Hematopoietic multipotent progenitor cell treated with erythropoietin and hydrocortisone succinate and interleukin-3 and kit ligand, for 17 days (in vitro differentiated cells): ENCODE measurements around the gene BMP2K.
"Not testable (repeated sequence)": the region's sequence is repeated elsewhere in the genome, so short reads cannot be mapped to it uniquely, and the experiment has no call there.

Experiments used
- DNase-seq: peaks from one replicate; pipeline ENCODE4 v3.0.0-alpha.2; 2015; ENCODE audit warnings: low spot score

Gene BMP2K

DNA sequence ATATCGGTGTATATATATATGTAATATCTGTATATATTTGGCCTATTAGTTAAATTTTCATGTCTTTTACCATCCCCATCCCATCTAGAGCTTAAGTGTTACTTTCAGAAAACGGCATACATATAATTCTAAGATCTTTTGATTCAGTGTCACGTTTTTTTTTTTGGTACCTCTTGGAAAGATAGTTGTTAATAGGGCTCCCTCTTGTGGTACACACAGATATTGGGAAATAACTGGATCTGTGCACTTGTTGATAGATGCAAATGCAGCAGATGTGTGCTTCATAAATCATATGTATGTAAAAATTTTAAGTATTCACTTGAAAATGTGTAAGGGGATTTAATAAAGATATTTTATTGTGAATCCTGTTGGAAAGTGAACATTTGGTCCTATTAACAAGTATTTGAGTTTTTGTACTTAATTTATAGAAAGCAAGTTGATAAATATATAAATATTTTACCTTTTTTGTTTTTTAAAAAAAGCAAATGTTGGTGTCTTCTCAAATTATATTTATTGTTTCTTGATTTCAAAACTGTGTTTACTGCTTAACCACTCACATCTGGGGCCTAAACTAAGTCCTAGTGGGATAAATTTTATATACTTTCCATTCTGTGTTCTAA lies 88.4 kb downstream of the BMP2K start:
- DNase-seq: peak; percentile 89

GRCh38 chr4:78865451-78865850 lies 89.3 kb downstream of the BMP2K start:
- DNase-seq: no peak

DNA sequence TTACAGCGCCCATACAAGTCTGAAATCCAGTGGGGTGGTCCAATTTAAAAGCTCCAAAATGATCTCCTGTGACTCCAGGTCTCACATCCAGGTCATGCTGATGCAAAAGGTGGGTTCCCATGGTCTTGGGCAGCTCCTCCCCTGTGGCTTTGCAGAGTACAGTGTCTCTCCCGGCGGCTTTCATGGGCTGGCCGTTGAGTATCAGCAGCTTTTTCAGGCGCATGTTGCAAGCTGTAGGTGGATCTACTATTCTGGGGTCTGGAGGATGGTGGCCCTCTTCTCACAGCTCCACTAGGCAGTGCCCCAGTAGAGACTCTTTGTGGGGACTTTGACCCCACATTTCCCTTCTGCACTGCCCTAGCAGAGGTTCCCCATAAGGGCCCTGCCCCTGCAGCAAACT lies 92.6 kb downstream of the BMP2K start:
- DNase-seq: not testable (repeated sequence)

DNA sequence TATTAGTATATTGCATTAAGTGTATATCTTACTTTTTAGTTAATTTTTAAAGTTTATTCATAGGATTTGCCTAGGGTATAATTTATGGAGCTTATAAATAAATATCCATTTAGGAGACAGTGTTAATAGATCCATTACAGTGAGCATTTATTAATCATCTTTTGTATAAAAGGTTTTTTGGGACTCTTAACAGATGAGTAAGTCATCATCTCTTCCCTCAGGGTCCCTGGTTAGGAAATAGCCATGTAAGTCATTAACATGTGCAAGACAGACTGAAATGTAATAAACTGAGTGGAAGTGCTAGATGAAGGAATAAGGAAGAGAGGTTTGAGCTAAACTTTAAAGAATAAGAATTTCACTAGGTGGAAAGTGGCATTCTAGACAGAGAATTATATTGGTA lies 93.9 kb downstream of the BMP2K start:
- no peak for DNase-seq

DNA sequence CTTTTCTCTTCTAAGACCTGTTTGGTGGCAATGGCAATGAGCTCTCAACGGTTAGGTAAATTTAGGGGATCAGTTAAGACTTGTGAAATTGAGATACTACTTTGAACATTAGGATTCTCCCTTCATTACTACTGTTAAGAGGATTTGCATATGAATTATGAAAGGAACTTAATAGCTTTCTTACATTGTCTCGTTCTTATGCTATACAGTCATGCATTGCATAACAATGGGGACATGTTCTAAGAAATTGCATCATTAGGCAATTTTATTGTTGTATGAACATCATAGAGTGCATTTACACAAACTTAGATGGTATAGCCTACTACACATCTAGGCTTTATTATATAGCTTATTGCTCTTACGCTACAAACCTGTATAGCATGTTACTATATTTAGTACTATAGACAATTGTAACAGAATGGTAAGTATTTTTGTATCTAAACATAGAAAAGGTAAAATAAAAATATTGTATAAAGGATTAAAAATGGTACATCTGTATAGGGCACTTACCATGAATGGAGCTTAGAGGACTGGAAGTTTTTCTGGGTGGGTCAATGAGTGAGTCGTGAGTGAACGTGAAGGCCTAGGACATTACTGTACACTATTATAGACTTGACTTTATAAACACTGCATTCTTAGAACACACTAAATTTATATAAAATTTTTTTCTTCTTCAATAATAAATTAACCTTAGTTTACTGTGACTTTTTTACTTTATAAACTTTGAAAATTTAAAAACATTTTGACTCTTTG lies 100.6 kb downstream of the BMP2K start:
- no peak for DNase-seq

GRCh38 chr4:78878031-78878430 lies 101.9 kb downstream of the BMP2K start:
- no peak for DNase-seq

DNA sequence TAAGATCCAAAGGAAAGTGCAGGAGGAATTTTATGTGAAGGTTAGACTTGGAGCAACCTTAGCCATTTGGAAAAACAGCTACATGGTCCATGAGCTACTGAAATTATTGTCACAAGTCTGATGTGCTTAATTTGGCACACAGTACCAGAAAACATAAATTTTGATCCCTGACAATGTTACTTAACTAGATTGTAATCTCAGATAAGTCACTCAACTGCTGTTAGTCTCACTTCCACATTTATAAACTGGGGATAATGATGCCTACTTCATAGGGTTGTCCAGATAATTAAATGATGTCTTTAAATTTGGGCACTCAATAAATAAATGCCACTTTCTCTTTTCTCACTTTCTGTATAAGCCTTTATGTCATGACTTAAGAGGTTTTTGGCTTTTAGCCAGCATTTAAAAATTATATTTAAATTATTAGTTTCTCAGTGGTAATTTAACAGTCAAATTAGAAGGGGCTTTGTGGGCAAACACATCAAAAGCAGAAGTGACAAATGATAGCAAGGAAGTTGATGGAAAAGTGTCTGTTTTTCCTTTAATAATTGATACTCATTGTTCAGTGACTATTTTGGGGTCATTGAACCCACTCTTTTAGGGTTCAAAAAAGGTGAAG lies 104.8 kb downstream of the BMP2K start:
- DNase-seq: no peak

DNA sequence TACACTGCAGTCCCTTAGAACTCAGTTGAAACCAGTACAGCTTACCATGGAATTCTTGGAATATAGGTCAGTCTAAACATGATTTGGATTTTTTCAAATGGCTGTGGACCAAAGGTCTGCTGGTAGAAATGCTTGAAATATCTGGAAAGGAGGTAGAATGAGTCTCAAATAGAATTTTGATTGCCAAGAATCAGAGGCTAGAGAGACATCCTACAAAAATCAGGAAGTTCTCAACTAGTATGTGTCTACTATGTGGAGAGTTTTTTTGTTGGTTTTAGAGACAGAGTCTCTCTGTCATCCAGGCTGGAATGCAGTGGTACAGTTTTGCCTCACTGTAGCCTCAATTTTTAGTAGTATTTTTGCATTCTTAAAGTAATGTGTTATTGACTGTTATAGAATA lies 109.4 kb downstream of the BMP2K start:
- no peak for DNase-seq

GRCh38 chr4:78889955-78890354 lies 113.8 kb downstream of the BMP2K start:
- no peak for DNase-seq

GRCh38 chr4:78899302-78899701 lies 123.2 kb downstream of the BMP2K start:
- DNase-seq: no peak

DNA sequence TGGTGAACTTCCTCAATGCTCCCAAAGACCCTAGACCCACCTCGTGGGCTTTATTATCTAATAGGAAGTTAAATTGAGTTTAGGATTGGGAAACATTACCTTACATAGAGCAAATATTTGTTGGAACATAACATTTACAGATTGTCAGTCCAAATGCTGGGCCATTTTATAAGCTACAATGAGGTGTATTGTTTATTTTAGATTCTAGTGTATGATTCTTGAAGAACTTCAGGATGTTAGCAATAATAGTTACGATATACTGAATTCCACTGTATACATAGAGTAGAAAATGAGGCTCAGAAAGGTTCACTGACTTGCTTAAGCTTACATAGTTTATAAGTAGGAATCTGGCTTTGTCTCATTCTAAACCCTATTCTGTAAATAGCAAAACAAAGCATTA lies 125.7 kb downstream of the BMP2K start:
- DNase-seq: no peak

DNA sequence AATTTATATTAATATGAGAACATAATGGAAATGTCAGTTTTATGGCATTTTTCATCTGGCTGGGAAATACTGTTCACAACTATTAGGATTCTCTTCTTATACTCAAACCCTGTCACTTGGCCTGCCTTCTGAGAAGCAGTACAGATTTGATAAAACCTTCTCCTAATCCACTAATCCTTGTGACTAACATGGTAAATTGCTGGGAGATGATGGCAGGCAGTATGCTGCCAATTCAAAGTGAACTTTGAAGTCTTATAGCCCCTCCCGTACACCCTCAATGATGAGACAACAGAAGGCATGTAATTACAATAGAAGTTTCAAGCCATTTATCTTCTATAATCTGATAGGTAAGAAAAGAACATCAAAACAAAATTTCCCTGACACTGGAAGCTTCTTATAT lies 126.1 kb downstream of the BMP2K start:
- DNase-seq: no peak

DNA sequence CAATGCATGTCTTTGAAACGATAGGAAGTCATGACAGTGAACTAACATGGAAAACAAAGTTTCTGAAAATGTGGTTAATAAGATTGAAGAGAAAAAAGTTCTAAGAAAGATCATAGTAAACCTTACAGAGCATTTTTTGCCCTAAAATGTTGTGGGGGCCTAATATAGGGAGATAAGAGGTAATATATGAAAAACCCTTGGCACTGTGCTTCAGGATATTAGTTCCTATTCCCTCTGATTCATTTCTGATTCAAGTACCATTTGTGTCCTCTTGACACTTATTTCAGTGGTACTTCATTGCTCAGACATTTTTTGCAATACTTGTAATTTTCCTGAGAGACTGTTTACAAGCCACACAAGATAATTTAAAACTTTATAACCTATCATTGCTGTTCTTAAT lies 128.0 kb downstream of the BMP2K start:
- DNase-seq: no peak

DNA sequence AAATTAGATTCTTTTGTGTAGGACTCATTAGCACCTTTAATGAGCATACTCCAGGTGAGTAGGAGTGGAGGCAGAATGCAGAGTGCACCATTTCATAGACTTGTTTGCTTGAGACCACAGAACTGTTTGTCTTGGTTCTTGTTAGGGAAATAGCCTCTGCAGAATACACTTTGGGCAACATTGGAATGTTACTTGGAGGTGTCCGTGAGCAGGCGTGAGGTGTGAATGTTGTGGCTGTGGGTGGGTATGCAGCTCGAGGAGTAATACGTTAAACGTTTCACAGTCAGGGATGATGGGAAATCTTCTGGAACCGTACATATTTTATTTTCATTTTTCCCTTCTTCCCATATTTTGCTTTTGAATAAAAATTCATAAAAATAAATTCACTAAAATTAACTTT lies 131.5 kb downstream of the BMP2K start:
- DNase-seq: no peak

DNA sequence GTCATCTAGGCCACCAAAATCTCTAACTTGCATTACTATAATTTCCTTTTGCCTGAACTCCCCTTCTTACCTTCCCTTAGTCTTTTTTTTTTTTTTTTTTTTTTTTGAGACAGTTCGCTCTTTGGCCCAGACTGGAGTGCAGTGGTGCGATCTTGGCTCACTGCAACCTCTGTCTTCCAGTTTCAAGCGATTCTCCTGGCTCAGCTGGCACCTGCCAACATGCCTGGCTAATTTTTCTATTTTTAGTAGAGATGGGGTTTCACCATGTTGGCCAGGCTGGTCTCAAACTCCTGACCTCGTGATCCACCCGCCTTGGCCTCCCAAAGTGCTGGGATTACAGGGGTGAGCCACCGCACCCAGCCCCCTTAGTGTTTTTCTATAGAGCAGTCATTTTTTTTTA lies 132.8 kb downstream of the BMP2K start:
- DNase-seq: not testable (repeated sequence)

DNA sequence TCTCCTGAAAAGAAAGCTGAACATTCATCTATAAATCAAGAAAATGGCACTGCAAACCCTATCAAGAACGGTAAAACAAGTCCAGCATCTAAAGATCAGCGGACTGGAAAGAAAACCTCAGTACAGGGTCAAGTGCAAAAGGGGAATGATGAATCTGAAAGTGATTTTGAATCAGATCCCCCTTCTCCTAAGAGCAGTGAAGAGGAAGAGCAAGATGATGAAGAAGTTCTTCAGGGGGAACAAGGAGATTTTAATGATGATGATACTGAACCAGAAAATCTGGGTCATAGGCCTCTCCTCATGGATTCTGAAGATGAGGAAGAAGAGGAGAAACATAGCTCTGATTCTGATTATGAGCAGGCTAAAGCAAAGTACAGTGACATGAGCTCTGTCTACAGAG lies 134.5 kb downstream of the BMP2K start:
- DNase-seq: no peak

DNA sequence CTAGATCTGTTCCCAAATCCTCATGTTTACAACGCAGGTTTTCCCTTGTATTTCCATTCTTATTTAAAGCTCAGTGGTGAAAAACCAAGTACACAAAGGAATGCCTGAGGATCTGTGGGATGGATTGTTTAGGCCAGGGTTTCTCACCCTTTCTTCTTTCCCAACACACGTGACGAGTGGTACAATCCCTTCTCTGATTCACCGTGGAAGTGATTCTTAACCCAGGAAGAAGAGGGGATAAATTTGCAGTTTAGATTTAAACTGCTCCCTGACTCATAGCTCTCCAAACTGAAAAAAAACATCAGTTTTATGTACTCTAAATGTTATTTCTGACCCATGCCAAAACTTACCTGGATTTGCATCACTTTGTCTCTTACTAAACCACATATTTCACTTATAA lies 146.1 kb downstream of the BMP2K start:
- no peak for DNase-seq

GRCh38 chr4:78923464-78924312 lies 147.5 kb downstream of the BMP2K start:
- DNase-seq: peak; percentile 29

GRCh38 chr4:78926826-78927225 lies 150.7 kb downstream of the BMP2K start:
- DNase-seq: no peak

- DNase-seq: no peak
These were observed 152.7 kb downstream of the BMP2K start for GRCh38 chr4:78928835-78929234.

GRCh38 chr4:78930016-78930629 lies 154.0 kb downstream of the BMP2K start:
- DNase-seq: no peak

DNA sequence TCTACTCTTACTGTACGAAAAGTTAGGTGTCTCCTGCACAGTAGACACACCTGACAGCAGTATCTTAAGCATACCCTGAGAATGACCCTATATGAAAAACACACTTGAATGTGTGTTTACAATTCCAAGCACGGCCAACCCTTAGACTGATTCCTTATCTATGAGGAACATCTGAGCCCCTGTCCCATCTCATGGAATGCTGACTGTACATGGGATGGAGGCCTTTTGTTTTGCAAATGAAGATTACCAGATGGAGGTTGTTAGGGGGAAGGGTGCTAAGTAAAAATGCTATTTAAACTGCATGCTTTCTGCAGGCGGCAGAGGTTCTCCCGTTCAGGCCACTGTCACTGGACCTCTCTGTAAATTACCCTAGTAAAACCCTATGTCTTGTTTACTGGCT lies 160.8 kb downstream of the BMP2K start:
- no peak for DNase-seq
